ENCODE results near the gene TSPAN9.

DNA sequence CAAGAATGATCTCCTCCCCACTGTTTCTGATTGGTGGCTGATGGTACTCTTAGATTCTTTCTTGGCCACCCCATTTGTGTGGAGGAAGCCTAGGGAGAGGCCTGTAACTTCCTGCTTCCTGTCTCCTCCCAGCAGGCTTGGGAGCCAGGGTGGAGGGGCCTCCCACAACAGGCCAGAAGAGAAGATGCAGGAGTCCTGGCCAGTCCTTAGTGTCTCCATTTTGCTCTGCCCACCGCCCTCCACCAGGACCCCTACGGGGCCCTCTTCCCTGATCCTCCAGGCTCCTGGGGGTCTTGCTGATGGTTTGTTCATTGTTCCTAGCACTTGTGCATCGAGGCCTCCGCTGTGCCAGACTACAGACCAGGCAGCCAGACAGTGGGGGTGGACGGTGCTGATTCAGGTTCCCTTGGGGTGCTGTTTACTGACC lies 6.8 kb downstream of the TSPAN9 start:
- TF ChIP-seq, protein P1, sequence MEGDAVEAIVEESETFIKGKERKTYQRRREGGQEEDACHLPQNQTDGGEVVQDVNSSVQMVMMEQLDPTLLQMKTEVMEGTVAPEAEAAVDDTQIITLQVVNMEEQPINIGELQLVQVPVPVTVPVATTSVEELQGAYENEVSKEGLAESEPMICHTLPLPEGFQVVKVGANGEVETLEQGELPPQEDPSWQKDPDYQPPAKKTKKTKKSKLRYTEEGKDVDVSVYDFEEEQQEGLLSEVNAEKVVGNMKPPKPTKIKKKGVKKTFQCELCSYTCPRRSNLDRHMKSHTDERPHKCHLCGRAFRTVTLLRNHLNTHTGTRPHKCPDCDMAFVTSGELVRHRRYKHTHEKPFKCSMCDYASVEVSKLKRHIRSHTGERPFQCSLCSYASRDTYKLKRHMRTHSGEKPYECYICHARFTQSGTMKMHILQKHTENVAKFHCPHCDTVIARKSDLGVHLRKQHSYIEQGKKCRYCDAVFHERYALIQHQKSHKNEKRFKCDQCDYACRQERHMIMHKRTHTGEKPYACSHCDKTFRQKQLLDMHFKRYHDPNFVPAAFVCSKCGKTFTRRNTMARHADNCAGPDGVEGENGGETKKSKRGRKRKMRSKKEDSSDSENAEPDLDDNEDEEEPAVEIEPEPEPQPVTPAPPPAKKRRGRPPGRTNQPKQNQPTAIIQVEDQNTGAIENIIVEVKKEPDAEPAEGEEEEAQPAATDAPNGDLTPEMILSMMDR (IDR thresholded peaks at IDR 0.05; ENCODE audit: low read length): no peak
- no peak for TF ChIP-seq EZH2 (IDR thresholded peaks at IDR 0.05; ENCODE audit: borderline replicate concordance, low read length)

Measured in OCI-LY1 (cell line).